Endometrium (tissue), 2 donors: ENCODE measurements around the gene MORN3.
A peak's percentile ranks its signal among the peaks of the same experiment; 100 is the strongest.
"Not testable (repeated sequence)": the region's sequence is repeated elsewhere in the genome, so short reads cannot be mapped to it uniquely, and the experiment has no call there.

ENCODE experiments used
- FAIRE-seq: peaks from 2 replicates; lab custom pipeline; 2012; peaks lifted over from hg19 to GRCh38; lab: Jason Lieb, UNC
- donor health status: control.
- donor health status: control.

The MORN3 gene, protein sequence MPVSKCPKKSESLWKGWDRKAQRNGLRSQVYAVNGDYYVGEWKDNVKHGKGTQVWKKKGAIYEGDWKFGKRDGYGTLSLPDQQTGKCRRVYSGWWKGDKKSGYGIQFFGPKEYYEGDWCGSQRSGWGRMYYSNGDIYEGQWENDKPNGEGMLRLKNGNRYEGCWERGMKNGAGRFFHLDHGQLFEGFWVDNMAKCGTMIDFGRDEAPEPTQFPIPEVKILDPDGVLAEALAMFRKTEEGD

DNA sequence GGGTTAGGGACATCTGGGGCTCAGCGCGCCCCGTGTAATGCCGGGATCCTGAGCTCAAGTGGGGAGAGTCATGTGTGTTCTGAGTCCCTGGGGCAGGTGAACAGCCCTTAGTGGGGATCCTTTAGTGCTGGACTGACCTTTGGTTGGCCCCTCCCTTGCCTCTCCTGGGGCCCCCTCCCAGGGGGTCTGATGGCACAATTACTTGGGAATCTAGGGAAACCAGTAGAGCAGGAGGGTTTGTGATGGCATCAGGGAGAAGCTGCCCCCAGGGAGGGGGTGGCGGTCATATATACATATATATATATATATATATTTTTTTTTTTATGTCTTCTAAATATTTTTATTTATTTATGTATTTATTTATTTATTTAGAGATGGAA, at the start of gene MORN3:
MORN3 (minus strand) TSS at position 134 of the 380 bp plus-strand sequence. CDS start 171 bp downstream, outside the sequence.
- no peak for FAIRE-seq

DNA sequence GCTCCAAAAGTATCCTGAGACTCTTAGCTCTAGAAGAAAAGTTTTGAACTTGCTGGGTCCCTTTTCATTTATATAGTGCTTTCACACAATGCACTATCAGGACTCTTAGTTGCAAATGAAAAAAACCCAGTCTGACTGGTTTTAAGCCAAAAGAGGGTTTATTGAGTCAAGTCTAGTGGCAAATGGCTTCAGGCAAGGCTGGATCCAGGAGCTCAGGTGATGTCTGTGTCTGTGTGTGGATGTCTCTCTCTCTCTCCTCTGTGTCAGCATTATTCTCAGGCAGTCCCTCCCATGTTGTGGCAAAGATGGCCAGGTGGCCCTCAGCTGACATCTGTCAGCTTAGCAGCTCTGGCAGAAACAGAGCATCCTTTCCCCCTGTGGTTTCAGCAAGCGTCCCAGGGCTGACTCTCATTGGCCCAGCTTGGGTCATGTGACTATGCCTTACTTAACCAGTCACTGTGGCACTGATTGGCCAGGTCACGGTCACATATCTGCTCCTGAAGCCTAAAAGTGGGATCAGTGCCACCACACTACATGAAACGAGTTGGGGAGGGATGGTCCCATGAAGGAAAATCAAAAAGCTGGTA, 49.3 kb upstream of the MORN3 start:
- no peak for FAIRE-seq

DNA sequence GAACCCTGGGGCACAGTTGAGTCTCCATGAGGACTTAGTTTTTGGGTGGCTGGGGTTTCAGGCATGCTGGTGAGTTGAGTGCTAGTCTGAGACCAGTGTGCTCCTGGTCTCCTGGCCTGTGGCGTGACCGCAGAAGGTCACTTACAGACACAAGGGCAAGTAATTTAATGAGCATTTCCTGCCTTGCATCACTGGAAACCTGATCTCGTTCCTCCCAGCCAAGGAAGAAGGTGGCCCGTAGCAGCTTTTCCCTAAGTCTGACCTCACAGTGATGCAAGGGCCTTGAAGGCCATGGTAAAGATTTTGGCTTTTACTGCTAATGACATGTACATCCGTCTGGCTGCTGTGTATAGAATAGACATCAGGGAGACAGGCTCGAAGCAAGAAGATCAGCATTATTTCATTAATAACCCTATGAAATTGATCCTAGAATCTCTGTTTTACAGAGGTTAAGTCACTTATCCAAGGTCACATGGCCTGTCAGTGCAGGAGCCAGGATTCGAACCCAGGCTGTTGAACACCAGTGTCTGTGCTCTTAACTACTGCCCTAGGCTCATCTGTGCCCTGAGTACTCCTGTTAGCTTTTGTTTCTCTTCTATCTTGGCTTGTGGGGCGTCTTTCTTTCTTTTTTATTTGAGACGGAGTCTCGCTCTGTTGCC, 47.7 kb upstream of the MORN3 start:
- FAIRE-seq, result no peak

DNA sequence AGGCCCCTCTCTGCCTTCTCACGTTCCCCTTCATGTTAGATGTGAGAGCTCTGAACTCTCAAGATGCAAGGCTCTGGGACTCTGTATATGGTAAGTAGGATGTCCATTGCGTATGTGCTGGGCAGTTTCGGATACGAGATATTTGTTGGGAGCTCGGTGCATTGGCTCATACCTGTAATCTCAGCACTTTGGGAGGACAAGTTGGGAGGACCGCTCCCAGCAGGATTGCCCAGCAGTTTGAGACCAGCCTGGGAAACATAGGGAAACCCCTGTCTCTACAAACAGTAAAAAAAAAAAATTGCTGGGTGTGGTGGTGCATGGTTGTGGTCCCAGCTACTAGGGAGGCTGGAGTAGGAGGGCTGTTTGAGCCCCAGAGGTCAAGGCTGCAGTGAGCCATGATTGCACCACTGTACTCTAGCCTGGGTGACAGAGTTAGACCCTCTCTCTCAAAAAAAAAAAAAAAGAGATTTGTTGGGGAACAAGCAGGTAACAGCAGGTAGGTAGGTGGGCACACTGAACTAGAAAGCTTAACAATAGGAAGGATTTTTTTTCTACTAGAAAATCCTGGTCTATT, 46.5 kb upstream of the MORN3 start:
- FAIRE-seq, result no peak

DNA sequence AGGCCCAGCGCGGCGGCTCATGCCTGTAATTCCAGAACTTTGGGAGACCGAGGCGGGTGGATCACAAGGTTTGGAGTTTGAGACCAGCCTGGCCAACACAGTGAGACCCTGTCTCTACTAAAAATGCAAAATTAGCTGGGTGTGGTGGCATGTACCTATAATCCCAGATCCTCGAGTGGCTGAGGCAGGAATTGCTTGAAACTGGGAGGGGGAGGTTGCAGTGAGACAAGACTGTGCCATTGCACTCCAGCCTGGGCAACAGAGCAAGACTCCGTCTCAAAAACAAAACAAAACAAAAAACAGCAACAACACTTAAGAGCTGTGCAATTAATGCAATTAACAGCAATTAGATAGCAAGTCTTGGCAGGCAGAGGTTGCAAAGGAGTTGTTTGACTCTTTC, 45.6 kb upstream of the MORN3 start:
- FAIRE-seq, result not testable (repeated sequence)

DNA sequence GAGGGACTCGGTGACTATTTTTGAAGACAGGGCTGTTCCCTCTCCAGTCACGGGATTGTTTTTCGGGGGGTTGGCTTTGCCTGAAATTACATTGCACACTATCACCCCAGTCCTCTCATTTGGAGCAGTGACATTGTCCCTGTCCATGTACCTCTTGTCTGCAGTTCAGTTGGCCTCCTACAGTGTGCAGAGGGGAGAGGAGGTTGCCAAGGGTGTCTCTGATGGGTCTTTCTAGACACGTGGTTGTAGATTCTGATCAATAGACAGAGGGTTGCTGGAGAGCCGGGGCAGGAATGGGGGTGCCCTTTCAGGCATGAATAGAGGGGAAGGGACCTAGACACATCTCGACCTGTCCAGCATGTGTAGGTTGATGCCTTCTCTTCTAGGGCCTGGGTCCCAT, 44.3 kb upstream of the MORN3 start:
- no peak for FAIRE-seq

DNA sequence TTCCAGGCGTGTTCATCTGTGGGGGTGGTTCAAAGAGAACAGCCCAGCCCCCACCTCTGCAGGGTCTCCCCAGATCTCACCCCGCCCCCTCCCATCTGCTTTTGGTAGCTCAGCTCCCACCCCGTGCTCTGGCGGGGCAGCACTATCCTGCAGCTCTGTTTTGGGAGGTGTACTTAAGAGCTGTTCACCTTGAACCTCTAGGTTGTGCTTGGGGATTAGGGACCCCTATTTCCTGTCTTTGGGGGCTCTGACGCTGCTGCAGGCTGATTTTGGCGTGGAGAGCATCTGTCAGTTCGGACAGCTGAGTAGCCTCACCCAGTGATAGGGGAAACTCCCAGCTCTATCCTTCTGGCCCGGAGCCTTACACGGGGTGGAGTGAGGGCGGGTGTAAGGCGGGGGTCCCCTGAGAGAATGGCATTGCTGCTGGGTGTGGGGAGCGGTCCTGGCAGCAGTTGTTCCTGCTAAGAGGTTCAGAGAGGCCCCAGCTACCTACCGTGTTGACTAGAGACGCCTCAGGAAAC, 43.9 kb upstream of the MORN3 start:
- FAIRE-seq, result no peak

DNA sequence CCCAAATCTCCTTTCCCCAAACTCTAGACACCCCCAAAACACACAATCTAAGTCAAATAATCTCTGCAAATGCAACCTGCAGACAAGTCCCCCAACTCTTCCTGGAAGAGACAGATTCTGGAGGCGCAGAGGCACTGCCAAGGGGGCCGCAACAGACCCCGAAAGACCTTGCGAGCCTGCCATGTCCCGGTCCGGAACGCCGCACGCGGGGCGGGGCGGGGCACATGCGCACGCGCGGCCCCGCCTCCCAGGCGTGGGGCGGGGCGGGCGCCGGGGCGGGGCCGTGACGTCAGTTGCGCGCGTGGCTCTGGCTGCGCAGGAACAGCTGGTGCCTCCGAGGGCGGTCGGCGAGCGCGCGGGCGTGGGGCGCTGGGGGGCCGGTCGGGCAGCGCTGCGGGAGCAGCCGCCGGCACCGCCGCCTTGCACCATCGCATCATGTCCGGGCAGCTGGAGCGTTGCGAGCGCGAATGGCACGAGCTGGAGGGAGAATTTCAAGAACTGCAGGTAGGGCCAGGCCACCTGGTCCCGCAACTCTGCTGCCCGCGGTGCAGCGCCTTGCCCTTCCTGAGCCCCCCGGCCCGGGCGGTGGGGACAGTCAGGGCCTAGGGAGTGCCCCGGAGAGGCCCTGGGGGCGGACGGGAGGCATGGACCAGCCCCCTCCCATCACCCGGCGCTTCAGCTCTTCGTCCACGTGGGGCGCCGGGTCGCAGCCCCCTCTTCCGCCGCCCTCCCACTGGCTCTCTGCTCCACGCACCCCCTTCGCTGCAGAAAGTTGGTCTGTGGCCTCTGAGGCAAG, 43.2 kb upstream of the MORN3 start, which contains the start of gene TMEM120B:
TMEM120B (plus strand) TSS at position 292 of the 796 bp plus-strand sequence; CDS start at position 436, 144 bp downstream.
- no peak for FAIRE-seq

DNA sequence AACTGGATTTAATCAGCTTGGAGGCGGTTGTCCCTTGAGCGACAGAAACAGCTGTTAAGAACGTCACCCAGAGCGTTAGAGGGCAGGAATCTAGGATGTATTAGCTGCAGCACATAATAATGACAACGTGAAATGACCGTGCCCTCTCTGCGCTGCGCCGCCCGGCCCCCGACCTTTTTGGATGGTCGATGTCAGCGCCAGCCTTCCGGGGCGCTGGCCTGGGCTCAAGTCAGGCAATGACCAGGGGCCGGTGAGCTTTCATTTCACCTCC, 42.7 kb upstream of the MORN3 start:
- FAIRE-seq, result no peak

DNA sequence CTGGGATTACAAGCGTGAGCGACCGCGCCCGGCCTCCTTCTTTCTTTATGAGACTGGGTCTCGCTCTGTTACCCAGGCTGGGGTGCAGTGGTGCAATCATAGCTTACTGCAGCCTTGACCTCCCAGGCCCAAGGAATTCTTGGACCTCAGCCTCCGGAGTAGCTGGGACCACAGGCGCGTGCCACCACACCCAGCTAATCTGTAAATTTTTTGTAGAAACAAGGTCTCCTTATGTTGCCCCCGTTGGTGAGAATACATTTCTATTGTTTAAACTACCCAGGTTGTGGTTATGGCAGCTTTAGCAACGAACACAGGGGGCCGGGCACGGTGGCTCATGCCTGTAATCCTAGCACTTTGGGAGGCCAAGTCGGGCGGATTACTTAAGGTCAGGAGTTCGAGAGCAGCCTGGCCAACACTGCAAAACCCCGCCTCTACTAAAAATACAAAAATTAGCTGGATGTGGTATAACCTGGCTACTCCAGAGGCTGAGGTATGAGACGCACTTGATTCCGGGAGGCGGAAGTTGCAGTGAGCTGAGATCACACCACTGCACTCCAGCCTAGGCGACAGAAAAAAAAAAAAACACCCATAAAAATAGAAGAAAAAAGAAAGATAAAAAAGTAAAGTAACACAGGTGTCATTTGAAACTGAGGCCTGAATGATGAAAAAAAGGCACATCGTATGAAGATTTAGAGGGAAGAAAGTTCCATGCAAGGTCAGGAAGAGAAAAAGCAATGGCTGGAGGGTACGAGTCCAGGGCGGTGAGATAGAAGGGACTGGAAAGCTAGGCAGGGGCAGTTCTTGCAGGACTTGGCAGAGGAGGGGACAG, 42.1 kb upstream of the MORN3 start:
- FAIRE-seq, result no peak

DNA sequence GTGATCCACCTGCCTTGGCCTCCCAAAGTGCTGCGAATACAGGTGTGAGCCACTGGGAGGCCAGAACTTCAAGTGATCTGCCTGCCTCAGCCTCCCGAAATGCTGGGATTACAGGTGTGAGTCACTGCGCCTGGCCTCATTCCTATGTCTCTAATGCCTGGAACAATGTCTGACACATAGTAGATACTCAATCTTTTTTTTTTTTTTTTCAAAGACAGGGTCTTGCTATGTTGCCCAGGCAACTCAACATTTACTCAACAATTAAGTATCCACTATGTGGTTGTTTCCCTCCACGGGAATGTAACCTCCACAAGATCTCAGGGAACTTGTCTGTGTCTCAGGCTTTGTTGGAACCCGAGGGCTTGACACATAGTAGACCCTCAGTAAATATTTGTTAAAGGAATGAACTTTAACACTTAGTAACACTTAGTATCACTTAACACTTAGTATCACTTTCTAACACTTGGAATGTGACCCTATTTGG, 40.1 kb upstream of the MORN3 start:
- FAIRE-seq, result no peak

DNA sequence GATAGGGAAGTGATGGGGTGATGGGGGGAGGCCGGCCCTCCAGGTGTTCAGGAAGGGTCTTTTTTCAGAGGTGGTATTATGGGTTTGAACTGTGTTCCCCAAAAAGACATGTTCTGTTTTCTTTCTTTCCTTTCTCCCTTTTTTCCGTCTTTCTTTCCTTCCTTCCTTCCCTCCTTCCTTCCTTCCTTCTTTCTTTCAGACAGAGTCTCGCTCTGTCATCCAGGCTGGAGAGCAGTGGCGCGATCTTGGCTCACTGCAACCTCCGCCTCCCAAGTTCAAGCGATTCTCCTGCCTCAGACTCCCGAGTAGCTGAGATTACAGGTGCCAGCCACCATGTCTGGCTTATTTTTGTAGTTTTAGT, 39.6 kb upstream of the MORN3 start:
- not testable (repeated sequence) for FAIRE-seq

DNA sequence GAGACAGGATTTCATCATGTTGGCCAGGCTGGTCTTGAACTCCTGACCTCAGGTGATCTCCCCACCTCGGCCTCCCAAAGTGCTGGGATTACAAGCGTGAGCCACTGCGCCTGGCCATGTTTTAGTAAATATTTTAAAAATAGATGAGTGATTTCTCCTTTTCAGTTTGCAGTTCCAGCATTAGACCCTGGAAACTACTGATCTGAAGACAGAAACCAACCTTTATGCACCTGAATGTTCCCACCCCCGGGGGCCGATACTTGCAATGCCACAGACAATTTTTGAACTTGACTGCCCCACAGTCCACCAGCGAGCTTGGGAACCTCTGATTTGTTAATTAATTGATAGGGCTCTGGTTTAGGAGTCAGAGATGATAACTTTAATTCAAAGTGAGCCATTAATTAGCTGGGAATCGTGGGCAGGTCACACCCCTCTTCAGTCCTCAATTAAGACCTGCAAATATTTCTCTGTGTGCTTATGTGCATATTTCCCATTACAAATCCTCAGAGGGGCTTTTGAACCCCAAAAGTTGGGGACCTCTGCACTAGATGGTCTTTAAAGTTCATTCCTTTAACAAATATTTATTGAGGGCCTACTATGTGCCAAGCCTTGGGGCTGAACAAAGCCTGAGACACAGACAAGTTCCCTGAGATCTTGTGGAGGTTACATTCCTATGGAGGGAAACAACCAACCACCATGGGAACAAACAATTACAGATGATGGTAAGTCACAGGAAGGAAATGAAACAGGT, 39.0 kb upstream of the MORN3 start:
- no peak for FAIRE-seq

DNA sequence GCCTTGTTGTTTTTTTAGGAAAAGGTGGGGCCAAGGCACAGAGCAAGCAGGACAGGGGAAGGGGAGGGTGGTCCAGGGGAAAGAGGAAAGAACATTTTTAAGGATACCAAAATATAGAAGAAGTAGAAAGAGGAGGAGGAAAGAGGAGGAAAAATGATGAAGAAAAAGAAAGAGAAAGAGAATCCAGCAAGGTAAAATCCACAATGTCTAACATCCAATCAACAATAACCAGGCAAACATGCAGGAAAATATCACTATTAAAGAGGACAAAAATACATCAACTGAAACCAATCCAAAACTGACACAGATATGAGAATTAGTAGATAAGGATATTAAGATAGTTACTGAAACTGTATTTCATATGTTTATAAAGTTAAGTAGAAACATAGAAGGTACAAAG, 36.1 kb upstream of the MORN3 start:
- no peak for FAIRE-seq

DNA sequence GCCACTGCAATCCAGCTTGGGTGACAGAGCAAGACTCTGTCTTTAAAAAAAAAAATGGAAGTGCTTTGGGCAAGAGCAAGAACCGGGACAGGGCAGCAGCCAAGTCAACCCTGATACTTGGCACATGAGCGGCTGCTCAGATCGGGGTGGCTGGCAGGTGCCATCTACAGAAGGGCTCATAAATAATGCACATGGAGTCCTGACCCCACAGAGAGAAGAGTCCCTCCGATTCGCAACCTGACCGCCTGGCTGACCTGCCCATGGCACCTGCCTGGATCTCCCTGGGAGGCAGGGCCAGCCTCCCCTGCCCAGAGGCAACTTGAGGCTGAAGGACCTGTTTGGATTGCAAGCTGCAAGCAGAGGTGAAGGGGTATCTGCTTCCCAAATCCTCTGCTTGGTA, 33.5 kb upstream of the MORN3 start:
- FAIRE-seq, result no peak

DNA sequence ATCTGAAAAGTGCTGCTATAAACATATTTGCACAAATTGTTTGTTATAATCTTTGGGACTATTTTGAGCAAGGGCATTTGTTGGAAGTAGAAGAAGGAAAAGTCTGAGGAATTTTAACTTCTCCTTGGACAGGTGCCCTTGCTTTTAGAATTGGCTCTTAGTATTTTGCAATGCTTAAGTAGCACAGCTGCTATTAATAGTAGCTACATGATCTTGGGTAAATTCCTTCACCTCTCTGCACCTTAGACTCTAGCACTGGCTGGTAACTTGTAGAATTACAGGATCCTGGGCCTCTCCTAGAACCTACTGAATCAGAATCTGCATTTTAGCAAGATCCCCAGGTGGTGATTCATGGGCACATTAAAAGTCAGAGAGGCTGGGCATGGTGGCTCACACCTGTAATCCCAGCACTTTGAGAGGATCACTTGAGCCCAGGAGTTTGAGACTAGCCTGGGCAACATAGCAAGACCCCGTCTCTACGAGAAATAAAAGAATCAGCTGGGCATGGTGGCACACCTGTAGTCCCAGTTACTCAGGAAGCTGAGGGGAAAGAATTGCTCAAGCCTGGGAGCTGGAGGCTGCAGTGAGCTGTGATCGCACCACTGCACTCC, 32.3 kb upstream of the MORN3 start:
- FAIRE-seq, result no peak

DNA sequence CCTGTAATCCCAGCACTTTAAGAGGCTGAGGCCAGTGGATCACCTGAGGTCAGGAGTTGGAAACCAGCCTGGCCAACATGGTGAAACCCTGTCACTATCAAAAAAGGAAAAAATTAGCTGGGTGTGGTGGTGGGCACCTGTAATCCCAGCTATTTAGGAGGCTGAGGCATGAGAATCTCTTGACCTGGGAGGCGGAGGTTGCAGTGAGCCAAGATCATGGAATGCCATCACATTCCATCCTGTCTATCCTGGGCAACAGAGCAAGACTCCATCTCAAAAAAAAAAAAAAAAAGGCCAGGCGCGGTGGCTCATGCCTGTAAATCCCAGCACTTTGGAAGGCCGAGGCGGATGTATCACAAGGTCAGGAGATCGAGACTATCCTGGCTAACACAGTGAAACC, 28.4 kb upstream of the MORN3 start:
- FAIRE-seq, result not testable (repeated sequence)

DNA sequence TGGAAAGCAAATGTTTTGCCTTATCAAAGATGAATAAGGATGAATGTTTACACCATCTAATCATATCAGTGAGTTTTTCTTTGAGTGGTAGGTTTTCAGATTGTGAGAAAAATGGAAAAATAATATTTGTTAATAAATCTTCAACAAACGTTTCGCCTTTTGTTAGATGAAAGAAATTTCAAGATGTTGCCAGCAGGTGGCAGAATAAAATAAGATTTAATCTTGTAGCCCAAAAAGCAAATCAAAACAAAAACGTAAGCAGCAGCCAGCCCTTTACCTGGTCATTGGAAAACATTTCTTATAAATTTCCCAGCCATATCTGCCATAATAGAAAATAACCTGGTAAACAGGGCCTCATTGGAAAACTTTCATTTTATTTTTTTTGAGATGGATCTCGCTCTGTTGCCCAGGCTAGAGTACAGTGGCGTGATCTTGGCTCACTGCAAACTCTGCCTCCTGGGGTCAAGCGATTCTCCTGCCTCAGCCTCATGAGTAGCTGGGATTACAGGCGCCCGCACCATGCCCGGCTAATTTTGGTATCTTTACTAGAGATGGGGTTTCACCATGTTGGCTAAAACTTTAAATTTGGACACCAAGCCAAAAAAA, 27.7 kb upstream of the MORN3 start:
- peak; percentile 85 for FAIRE-seq

DNA sequence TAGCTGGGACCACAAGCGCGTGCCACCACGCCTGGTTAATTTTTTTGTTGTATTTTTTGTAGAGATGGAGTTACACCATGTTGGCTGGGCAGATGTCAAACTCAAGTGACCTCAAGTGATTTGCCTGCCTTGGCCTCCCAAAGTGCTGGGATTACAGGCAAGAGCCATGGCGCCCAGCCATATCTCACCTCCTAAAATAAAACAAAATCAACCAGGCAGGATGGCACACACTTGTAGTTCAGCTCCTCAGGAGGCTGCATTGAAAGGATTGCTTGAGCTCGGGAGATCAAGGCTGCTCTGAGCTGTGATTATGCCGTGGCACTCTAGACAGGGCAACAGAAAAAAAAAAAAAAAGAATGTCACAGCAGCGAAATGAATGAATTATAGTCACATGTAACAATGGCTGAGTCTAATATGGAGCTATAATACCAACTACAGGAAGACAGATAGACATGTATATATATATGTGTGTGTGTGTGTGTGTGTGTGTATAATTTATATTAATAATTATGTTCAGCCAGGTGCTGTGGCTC, 23.8 kb upstream of the MORN3 start:
- no peak for FAIRE-seq

DNA sequence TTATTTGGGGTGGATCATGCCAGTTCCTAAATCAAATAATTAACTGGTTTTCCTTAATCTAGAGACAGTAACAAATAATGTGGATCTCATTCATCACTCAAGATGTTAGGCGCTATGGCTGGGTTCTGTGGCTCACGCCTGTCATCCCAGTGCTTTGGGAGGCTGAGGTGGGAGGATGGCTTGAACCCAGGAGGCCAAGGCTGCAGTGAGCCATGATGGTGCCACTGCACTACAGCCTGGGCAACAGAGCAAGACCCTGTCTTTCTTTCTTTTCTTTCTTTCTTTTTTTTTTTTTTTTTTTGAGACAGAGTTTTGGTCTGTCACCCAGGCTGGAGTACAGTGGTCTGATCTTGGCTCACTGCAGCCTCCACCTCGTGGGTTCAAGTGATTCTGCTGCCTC, 23.3 kb upstream of the MORN3 start:
- not testable (repeated sequence) for FAIRE-seq
